Islet precursor cell (in vitro differentiated cells): Measurements from ENCODE around the gene CENPB.

Experiments
- DNase-seq: peaks from one replicate; pipeline ENCODE4 v3.0.0-alpha.2; 2018

Gene CENPB

GRCh38 chr20:3786126-3786484, 435 bp downstream of the CENPB start:
- no peak for DNase-seq

GRCh38 chr20:3785240-3786125, 1.1 kb downstream of the CENPB start:
- no peak for DNase-seq

- DNase-seq, result no peak
These were observed 1.7 kb downstream of the CENPB start for GRCh38 chr20:3784863-3785239.

GRCh38 chr20:3784216-3784853, 2.2 kb downstream of the CENPB start:
- no peak for DNase-seq

GRCh38 chr20:3783511-3784195, 2.9 kb downstream of the CENPB start:
- DNase-seq, result no peak

GRCh38 chr20:3783068-3783489, 3.5 kb downstream of the CENPB start:
- no peak for DNase-seq

GRCh38 chr20:3782597-3782996, 3.9 kb downstream of the CENPB start:
- no peak for DNase-seq

- peak; percentile 97 for DNase-seq
These were observed 5.2 kb downstream of the CENPB start, which contains the start of gene SPEF1 for GRCh38 chr20:3781153-3781910. TSS of gene SPEF1 (minus strand) at chr20:3781448. CDS start at chr20:3781287, 161 bp downstream.

GRCh38 chr20:3778976-3779375, 7.6 kb downstream of the CENPB start:
- DNase-seq, result no peak

GRCh38 chr20:3777716-3778629, 8.6 kb downstream of the CENPB start:
- peak; percentile 82 for DNase-seq

- no peak for DNase-seq
These were observed 9.2 kb downstream of the CENPB start for GRCh38 chr20:3777381-3777715.

GRCh38 chr20:3775457-3776108, 11.0 kb downstream of the CENPB start:
- no peak for DNase-seq

- DNase-seq, result no peak
These were observed 14.9 kb downstream of the CENPB start for GRCh38 chr20:3771552-3772058.

- DNase-seq, result peak; percentile 89
These were observed 18.0 kb downstream of the CENPB start for GRCh38 chr20:3768342-3769130.

GRCh38 chr20:3767427-3768341, 18.9 kb downstream of the CENPB start, which contains the start of gene ADISSP:
TSS of gene ADISSP (minus strand) at chr20:3767753. CDS start at chr20:3760100, 7,653 bp downstream.
- peak; percentile 99 for DNase-seq

- no peak for DNase-seq
These were observed 19.5 kb downstream of the CENPB start for GRCh38 chr20:3767110-3767426.

GRCh38 chr20:3766422-3767109, 20.0 kb downstream of the CENPB start:
- no peak for DNase-seq

- DNase-seq, result no peak
These were observed 21.2 kb downstream of the CENPB start for GRCh38 chr20:3765171-3765882.
